Left lung (tissue), 10 donors: ENCODE results near the gene NECTIN3. TPM values are rescaled to one million over a fixed set of nuclear protein-coding genes. Genes with fewer than 3 reads are reported as not detected.

Experiments
- ATAC-seq: fragments of 200-7000 bp; cut with Tn5 transposase; one replicate; pipeline ENCODE4 v1.9.1; 2020; ENCODE audit warnings: moderate library complexity
- DNase-seq, 4 donors: peaks; one replicate each; pipeline ENCODE4 v3.0.0-alpha.2; 2013 to 2020
- H3K27ac ChIP-seq, 2 donors: fragments of 200-600 bp; sonication (generic) in 1 of 2; one replicate each; pipeline versions ENCODE4 v1.5.0 to v1.8.0; 2020 to 2021
- H3K27me3 ChIP-seq, 2 donors: fragments of 200-600 bp; sonication (generic) in 1 of 2; one replicate each; pipeline versions ENCODE4 v1.5.0 to v1.8.0; 2020 to 2021
- H3K36me3 ChIP-seq, 2 donors: fragments of 200-600 bp; sonication (generic) in 1 of 2; one replicate each; pipeline versions ENCODE4 v1.5.0 to v1.8.0; 2020 to 2021
- H3K4me1 ChIP-seq, 2 donors: fragments of 200-600 bp; one replicate each; pipeline ENCODE4 v1.8.0; 2021
- H3K4me3 ChIP-seq, 2 donors: fragments of 200-600 bp; sonication (generic) in 1 of 2; one replicate each; pipeline versions ENCODE4 v1.5.0 to v1.8.0; 2020 to 2021; ENCODE audit warnings: mild to moderate bottlenecking in 1 of 2
- H3K9me3 ChIP-seq, 2 donors: fragments of 200-600 bp; sonication (generic) in 1 of 2; one replicate each; pipeline versions ENCODE4 v1.5.0 to v1.8.0; 2020 to 2021
- CTCF ChIP-seq, 2 donors: fragments of 200-600 bp; sonication (generic) in 1 of 2; IDR thresholded peaks; one replicate each; pipeline versions ENCODE4 v1.5.0 to v1.8.0; 2021; ENCODE audit warnings: antibody characterized with exemption in 2 of 2
- intact Hi-C, 2 donors: fragments of 100-400 bp; cut with DNase I; formaldehyde crosslinking; loops; one replicate each; pipeline versions ENCODE4 v1.11.2 to v1.14.2; 2022
- polyA plus RNA-seq, 6 donors: library from polyadenylated mRNA; unstranded; fragments of 120-200 nt; gene quantifications; one replicate each; pipeline ENCODE4 v1.2.1, GENCODE V29; 2013; ENCODE audit not compliant: insufficient read length in 6 of 6
- total RNA-seq, 2 donors: library from RNA; stranded (reverse); fragmentation: NEBNext Ultra II Directional; extraction: Animal tissue kit (Norgen Biotek cat#: 25700); gene quantifications; one replicate each; pipeline ENCODE4 v1.2.1, GENCODE V29; 2021
- donor health status: DM: no; HTN: yes; CAD: no.
- donor health status: DM: no; HTN: no; CAD: no.

NECTIN3 gene
- total and polyA plus RNA-seq, 8 donors: 24.9 to 149 (median 78.9) TPM

GRCh38 chr3:111033470-111034050 is 38.1 kb upstream of the NECTIN3 start:
- no peak for ATAC-seq

GRCh38 chr3:111035316-111035715 is 36.3 kb upstream of the NECTIN3 start:
- DNase-seq: no peak
- no peak for ATAC-seq
- Histone ChIP-seq H3K4me1 (no peaks in the 10 kb centered on the region), H3K36me3 (no peaks in the 10 kb centered on the region), H3K4me3 (no peak overlapping the region), H3K27ac (no peak overlapping the region), H3K27me3 (no peaks in the 10 kb centered on the region), H3K9me3 (peaks cover 0 to 16% of the 10 kb centered on the region in 2 donors)
- no peak for TF ChIP-seq CTCF (IDR thresholded peaks at IDR 0.05)
- intact Hi-C loops: no loop called here

More at GRCh38 chr3:111033470-111034050, 38.1 kb upstream of the NECTIN3 start:
- no peaks in the 10 kb centered on the region for H3K36me3 ChIP-seq
- H3K27ac ChIP-seq: no peak overlapping the region
- no peaks in the 10 kb centered on the region for H3K27me3 ChIP-seq
- intact Hi-C loops: no loop called here
- H3K4me1 ChIP-seq: no peaks in the 10 kb centered on the region
- no peak for TF ChIP-seq CTCF (IDR thresholded peaks at IDR 0.05)
- no peak overlapping the region for H3K4me3 ChIP-seq
- peaks cover 0 to 16% of the 10 kb centered on the region in 2 donors for H3K9me3 ChIP-seq
- DNase-seq: no peak

GRCh38 chr3:111035902-111036301 is 35.7 kb upstream of the NECTIN3 start:
- no peaks in the 10 kb centered on the region for H3K27me3 ChIP-seq
- intact Hi-C loops: no loop called here
- no peak overlapping the region for H3K27ac ChIP-seq
- H3K4me3 ChIP-seq: no peak overlapping the region
- no peak for TF ChIP-seq CTCF (IDR thresholded peaks at IDR 0.05)
- ATAC-seq: no peak
- no peaks in the 10 kb centered on the region for H3K4me1 ChIP-seq
- no peak for DNase-seq
- no peaks in the 10 kb centered on the region for H3K36me3 ChIP-seq
- peaks cover 0 to 17% of the 10 kb centered on the region in 2 donors for H3K9me3 ChIP-seq

- intact Hi-C loops: no loop called here
These were observed 30.7 kb upstream of the NECTIN3 start for GRCh38 chr3:111040959-111041358.

GRCh38 chr3:111045564-111045963 is 26.1 kb upstream of the NECTIN3 start:
- DNase-seq: no peak
- Histone ChIP-seq H3K27ac (no peak overlapping the region), H3K36me3 (no peaks in the 10 kb centered on the region), H3K27me3 (no peaks in the 10 kb centered on the region), H3K4me1 (no peaks in the 10 kb centered on the region), H3K9me3 (peaks cover 0 to 10% of the 10 kb centered on the region in 2 donors), H3K4me3 (no peak overlapping the region)
- no peak for ATAC-seq
- intact Hi-C loops: no loop called here
- TF ChIP-seq CTCF (IDR thresholded peaks at IDR 0.05): no peak

More at GRCh38 chr3:111040959-111041358, 30.7 kb upstream of the NECTIN3 start:
- TF ChIP-seq CTCF (IDR thresholded peaks at IDR 0.05): no peak
- Histone ChIP-seq H3K27ac (no peak overlapping the region), H3K4me1 (no peaks in the 10 kb centered on the region), H3K4me3 (no peak overlapping the region), H3K27me3 (no peaks in the 10 kb centered on the region), H3K9me3 (peaks cover 0 to 26% of the 10 kb centered on the region in 2 donors), H3K36me3 (no peaks in the 10 kb centered on the region)
- DNase-seq (no peak), ATAC-seq (no peak)
